Activated effector memory CD4-positive, alpha-beta T cell treated with Interleukin-2 at 50 U/mL for 16 hours (primary cell): Measurements from ENCODE around the gene KLK7.
"Not testable (repeated sequence)": the region's sequence is repeated elsewhere in the genome, so short reads cannot be mapped to it uniquely, and the experiment has no call there.

Source experiments
- DNase-seq: peaks from one replicate; pipeline ENCODE4 v3.0.0-alpha.2; 2020

Gene KLK7

DNA sequence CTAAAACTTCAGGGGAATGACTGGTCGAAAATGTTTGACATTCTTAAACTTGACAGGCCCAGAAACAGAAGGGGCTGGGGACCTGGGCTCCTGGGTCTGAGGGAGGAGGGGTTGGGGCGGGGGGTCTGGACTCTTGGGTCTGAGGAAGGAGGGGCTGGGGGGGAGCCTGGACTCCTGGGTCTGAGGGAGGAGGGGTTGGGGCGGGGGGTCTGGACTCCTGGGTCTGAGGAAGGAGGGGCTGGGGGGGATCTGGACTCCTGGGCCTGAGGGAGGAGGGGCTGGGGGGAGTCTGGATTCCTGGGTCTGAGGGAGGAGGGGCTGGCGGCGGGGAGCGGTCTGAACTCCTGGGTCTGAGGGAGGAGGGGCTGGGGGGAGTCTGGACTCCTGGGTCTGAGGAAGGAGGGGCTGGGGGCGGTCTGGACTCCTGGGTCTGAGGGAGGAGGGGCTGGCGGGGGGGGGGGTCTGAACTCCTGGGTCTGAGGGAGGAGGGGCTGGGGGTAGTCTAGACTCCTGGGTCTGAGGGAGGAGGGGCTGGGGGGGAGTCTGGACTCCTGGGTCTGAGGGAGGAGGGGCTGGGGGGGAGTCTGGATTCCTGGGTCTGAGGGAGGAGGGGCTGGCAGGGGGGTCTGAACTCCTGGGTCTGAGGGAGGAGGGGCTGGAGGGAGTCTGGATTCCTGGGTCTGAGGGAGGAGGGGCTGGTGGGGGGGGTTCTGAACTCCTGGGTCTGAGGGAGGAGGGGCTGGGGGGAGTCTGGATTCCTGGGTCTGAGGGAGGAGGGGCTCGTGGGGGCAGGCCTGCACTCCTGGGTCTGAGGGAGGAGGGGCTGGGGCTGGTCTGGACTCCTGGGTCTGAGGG is 8.8 kb downstream of the KLK7 start:
- no peak for DNase-seq

GRCh38 chr19:50972795-50973376 is 10.8 kb downstream of the KLK7 start:
- no peak for DNase-seq

GRCh38 chr19:50969810-50970209 is 13.9 kb downstream of the KLK7 start:
- not testable (repeated sequence) for DNase-seq

DNA sequence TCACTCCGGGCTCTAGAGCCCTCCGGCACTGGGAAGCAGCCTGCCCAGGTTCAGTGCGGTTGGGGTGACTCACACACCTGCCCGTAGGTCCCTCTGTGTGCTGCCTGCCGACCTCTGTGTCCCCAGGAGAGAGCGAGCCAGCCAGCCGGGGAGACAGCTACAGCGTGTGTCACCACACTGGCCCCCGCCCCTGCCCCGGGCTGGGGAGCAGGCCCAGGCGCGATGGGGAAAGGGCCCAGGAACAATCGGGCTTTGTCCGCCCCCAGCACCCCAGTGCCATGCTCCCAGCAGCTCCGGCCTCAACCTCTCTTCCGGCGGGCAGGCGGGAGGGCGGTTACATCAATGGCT is 14.3 kb downstream of the KLK7 start, which contains the start of gene KLK6:
Gene KLK6, minus strand, starts transcription at position 179 of the 348 bp plus-strand sequence. CDS start 1,487 bp downstream, outside the sequence.
- DNase-seq = no peak

- no peak for DNase-seq
Measured at GRCh38 chr19:50968716-50969412, 14.9 kb downstream of the KLK7 start.

- no peak for DNase-seq
Measured at GRCh38 chr19:50967929-50968715, 15.6 kb downstream of the KLK7 start.

GRCh38 chr19:50964266-50964665 is 19.5 kb downstream of the KLK7 start:
- DNase-seq = no peak

GRCh38 chr19:50963381-50963780 is 20.3 kb downstream of the KLK7 start:
- DNase-seq = no peak

DNA sequence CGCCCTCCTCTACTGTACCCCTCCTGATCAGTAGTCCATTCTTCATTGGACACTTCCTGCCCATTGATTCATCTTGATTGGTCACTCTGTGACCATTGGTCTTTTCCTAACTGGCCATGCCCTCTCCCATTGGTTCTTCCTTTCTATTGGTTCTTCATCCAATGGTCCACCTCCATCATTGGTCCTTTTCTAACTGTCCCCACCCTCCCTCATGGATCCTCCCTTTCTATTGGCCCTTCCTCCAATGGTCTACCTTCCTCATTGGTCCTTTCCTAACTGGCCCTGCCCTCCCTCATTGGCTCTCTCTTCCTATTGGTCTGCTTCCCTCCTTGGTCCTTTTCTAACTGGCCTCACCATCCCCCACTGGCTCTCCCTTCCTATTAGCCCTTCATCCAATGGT is 21.5 kb downstream of the KLK7 start:
- no peak for DNase-seq

- DNase-seq = no peak
Measured at GRCh38 chr19:50959731-50960500, 23.8 kb downstream of the KLK7 start.

DNA sequence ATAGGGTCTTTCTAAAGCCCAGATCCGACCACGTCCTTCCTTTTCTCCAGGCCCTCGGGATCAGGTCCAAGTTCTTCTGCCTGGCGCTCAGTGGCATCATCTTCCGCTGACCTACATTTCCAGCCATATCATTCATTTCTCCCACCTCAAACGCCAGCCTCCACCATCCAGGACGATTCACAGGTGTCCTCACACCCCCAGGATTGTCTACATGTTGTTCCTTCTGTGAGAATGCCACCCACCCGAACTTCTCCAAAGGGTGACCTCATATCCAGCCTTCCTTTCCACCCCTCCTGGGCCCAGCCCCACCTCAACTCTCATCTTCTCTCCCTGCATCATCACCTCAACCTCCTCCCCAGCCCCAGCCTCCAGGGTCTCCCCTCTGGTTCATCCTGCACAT is 26.1 kb downstream of the KLK7 start:
- no peak for DNase-seq

DNA sequence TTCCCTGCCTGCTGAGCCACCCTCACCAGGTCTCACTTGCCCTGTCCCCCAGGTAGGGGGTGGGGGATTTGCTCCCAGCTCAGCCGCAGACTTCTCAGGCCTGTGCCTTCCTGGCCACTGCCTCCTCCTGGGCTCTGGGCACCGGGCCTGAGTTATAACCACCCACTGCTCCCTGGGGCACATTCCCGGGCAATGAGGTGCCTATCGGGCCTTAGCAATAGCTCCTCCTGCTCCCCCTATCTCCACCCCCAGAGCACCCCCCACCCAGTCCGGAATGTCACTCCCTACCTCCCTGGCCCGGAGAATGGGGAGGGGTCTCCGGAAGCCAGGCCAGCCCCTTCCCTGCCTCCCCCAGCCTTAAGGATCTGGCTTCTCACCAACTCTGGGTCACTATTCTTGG is 30.8 kb downstream of the KLK7 start, which contains the start of gene KLK5:
Gene KLK5, minus strand, starts transcription at position 129 of the 400 bp plus-strand sequence. CDS start 381 bp downstream, outside the sequence.
- no peak for DNase-seq

DNA sequence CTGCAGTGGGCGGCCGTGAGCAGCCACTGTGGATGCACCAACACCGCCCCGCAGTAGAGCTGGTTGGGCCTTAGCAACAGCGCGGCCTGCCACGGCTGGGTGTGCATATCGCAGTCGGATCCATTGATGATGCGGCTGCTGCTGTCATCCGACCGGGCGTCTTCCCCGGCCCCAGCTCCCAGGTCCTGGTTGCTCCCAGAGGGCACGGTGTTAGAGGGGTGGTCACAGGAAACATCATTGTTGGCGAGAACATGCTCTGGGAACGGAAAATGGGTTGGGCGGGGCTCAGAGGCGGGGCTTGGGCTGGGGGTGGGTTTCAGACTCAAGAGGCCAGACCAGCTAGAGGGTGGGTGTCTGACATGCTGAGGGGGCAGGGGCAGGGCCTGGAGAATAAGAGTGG is 33.9 kb downstream of the KLK7 start:
- DNase-seq = no peak

GRCh38 chr19:50947123-50947522 is 36.6 kb downstream of the KLK7 start:
- no peak for DNase-seq

DNA sequence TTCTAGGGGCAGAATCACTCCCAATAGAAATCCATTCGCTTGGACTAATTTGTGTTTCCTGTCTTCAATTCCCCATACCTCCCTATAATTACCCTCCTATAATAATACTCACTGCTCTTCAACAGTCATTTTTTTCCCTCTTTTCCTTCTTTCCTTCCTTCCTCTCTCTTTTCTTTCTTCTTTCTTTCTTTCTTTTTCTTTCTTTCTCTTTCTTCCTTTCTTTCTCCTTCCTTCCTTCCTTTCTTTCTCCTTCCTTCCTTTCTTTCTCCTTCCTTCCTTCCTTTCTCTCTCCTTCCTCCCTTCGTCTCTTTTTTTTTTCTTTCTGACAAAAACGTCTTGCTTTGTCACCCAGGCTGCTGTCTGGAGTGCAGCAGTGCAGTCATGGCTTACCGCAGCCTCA is 38.9 kb downstream of the KLK7 start:
- DNase-seq = no peak

DNA sequence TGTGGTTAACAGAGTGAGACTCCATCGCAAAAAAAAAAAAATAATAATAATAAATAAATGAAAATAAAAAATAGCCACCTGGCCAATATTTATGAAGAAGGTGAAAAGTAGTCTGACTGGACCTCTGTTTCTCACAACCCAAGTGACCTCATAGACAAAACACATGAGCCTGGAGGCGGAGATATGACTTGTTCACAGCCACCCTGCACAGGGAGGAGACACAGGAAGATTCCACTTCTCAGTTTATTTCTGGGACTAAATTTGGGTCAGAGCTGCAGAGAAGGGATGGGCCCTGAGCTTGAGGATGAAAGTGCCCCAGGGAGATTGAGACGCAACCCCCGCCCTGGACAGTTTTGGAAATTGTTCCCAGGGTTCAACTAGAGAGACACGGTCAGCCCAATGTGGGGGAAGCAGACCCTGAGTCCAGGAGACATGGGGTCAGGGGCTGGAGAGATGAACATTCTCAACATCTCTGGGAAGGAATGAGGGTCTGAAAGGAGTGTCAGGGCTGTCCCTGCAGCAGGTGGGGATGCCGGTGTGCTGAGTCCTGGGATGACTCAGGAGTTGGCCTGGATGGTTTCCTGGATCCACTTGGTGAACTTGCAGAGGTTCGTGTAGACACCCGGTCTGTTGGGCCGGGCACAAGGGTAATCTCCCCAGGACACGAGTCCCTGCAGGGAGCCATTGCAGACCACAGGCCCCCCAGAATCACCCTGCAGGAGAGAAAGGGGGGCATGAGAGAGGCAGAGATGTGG is 40.5 kb downstream of the KLK7 start:
- no peak for DNase-seq

GRCh38 chr19:50939596-50939995 is 44.1 kb downstream of the KLK7 start:
- no peak for DNase-seq

GRCh38 chr19:50933640-50934039 is 50.1 kb downstream of the KLK7 start:
- no peak for DNase-seq

GRCh38 chr19:50932690-50933083 is 51.0 kb downstream of the KLK7 start:
- no peak for DNase-seq

- DNase-seq = no peak
Measured at GRCh38 chr19:50932018-50932689, 51.6 kb downstream of the KLK7 start.

- no peak for DNase-seq
Measured at GRCh38 chr19:50931023-50931422, 52.7 kb downstream of the KLK7 start.
